Upper lobe of right lung (tissue), 1 donor: ENCODE results near the gene CFAP99. TPM values are rescaled to one million over a fixed set of nuclear protein-coding genes. Genes with fewer than 3 reads are reported as not detected.

Experiments used
- ATAC-seq: fragments of 200-7000 bp; cut with Tn5 transposase; one replicate; pipeline ENCODE4 v1.9.1; 2020; ENCODE audit warnings: mild to moderate bottlenecking, moderate library complexity
- DNase-seq: peaks from one replicate; pipeline ENCODE4 v3.0.0-alpha.2; 2020
- H3K27ac ChIP-seq: fragments of 200-600 bp; one replicate; pipeline ENCODE4 v1.8.0; 2022
- H3K27me3 ChIP-seq: fragments of 200-600 bp; one replicate; pipeline ENCODE4 v1.8.0; 2022; ENCODE audit warnings: mild to moderate bottlenecking
- H3K36me3 ChIP-seq: fragments of 200-600 bp; one replicate; pipeline ENCODE4 v1.8.0; 2022
- H3K4me1 ChIP-seq: fragments of 200-600 bp; one replicate; pipeline ENCODE4 v1.8.0; 2022
- H3K4me3 ChIP-seq: fragments of 200-600 bp; one replicate; pipeline ENCODE4 v1.8.0; 2022; ENCODE audit warnings: mild to moderate bottlenecking
- H3K9me3 ChIP-seq: fragments of 200-600 bp; one replicate; pipeline ENCODE4 v1.8.0; 2022
- CTCF ChIP-seq: fragments of 200-600 bp; IDR thresholded peaks from one replicate; pipeline ENCODE4 v1.8.0; 2022; ENCODE audit warnings: antibody characterized with exemption
- intact Hi-C: fragments of 100-400 bp; cut with DNase I; formaldehyde crosslinking; loops from one replicate; pipeline ENCODE4 v1.11.0; 2022
- total RNA-seq: library from RNA; stranded (reverse); fragmentation: NEBNext Ultra II Directional; extraction: Animal tissue kit (Norgen Biotek cat#: 25700); gene quantifications from one replicate; pipeline ENCODE4 v1.2.1, GENCODE V29; 2021
- donor health status: DM: no; HTN: yes; CAD: no; lungs with severe emphysema.

The CFAP99 gene
- total RNA-seq, 1 donor from 2014 or later, result not detected

GRCh38 chr4:2469192-2469984 lies 50.6 kb downstream of the CFAP99 start:
- Histone ChIP-seq H3K4me1 (peaks cover 24% of the 10 kb centered on the region), H3K36me3 (peaks cover 17% of the 10 kb centered on the region), H3K27me3 (no peaks in the 10 kb centered on the region), H3K4me3 (peak overlapping the region; percentile 100), H3K27ac (peak overlapping the region; percentile 88), H3K9me3 (no peaks in the 10 kb centered on the region)
- ATAC-seq (peak; percentile 61), DNase-seq (peak; percentile 79)
- no peak for TF ChIP-seq CTCF
- intact Hi-C loops, result no loop called here

GRCh38 chr4:2470791-2471190 lies 52.0 kb downstream of the CFAP99 start:
- H3K4me3 ChIP-seq, result peak overlapping the region; percentile 100
- intact Hi-C loops, result no loop called here

GRCh38 chr4:2472187-2472586 lies 53.4 kb downstream of the CFAP99 start:
- H3K27ac ChIP-seq, result no peak overlapping the region
- no peak for DNase-seq
- no peaks in the 10 kb centered on the region for H3K27me3 ChIP-seq
- TF ChIP-seq CTCF, result no peak
- H3K9me3 ChIP-seq, result no peaks in the 10 kb centered on the region
- intact Hi-C loops, result no loop called here
- ATAC-seq, result no peak
- no peak overlapping the region for H3K4me3 ChIP-seq
- peaks cover 24% of the 10 kb centered on the region for H3K4me1 ChIP-seq
- H3K36me3 ChIP-seq, result peaks cover 17% of the 10 kb centered on the region

More at GRCh38 chr4:2470791-2471190, 52.0 kb downstream of the CFAP99 start:
- DNase-seq (peak; percentile 15), ATAC-seq (no peak)
- Histone ChIP-seq H3K27ac (no peak overlapping the region), H3K36me3 (peaks cover 17% of the 10 kb centered on the region), H3K9me3 (no peaks in the 10 kb centered on the region), H3K4me1 (peaks cover 24% of the 10 kb centered on the region), H3K27me3 (no peaks in the 10 kb centered on the region)
- no peak for TF ChIP-seq CTCF

- H3K27me3 ChIP-seq, result no peaks in the 10 kb centered on the region
- TF ChIP-seq CTCF, result no peak
- intact Hi-C loops, result no loop called here
- H3K4me3 ChIP-seq, result no peak overlapping the region
- H3K9me3 ChIP-seq, result no peaks in the 10 kb centered on the region
- no peak for ATAC-seq
- no peak for DNase-seq
- H3K4me1 ChIP-seq, result peaks cover 45% of the 10 kb centered on the region
- no peaks in the 10 kb centered on the region for H3K36me3 ChIP-seq
- no peak overlapping the region for H3K27ac ChIP-seq
These were observed 59.5 kb downstream of the CFAP99 start for GRCh38 chr4:2478229-2478628.

- no peak for ATAC-seq
- H3K27ac ChIP-seq, result no peak overlapping the region
These were observed 61.9 kb downstream of the CFAP99 start for GRCh38 chr4:2480649-2481048.

More at GRCh38 chr4:2480649-2481048, 61.9 kb downstream of the CFAP99 start:
- H3K4me1 ChIP-seq, result peaks cover 68% of the 10 kb centered on the region
- H3K9me3 ChIP-seq, result no peaks in the 10 kb centered on the region
- intact Hi-C loops, result no loop called here
- no peak for DNase-seq
- no peaks in the 10 kb centered on the region for H3K36me3 ChIP-seq
- H3K27me3 ChIP-seq, result no peaks in the 10 kb centered on the region
- TF ChIP-seq CTCF, result no peak
- no peak overlapping the region for H3K4me3 ChIP-seq
